Liver (tissue), 9 donors: ENCODE measurements around the gene CNST. TPM values are rescaled to one million over a fixed set of nuclear protein-coding genes. Genes with fewer than 3 reads are reported as not detected.

Source experiments
- DNase-seq: peaks from one replicate; pipeline ENCODE4 v3.0.0-alpha.2; 2017; ENCODE audit warnings: low spot score
- H3K27ac ChIP-seq, 2 donors: one replicate each; pipeline ENCODE4 v1.7.0; 2013; ENCODE audit warnings: inconsistent platforms in 2 of 2, low read length in 2 of 2, control low read depth in 1 of 2, low read depth in 1 of 2, mild to moderate bottlenecking in 1 of 2
- H3K27me3 ChIP-seq, 4 donors: one replicate each; pipeline versions ENCODE4 v1.6.1 to v1.7.0; 2013; ENCODE audit warnings: low read length in 3 of 4, inconsistent platforms in 1 of 4, mild to moderate bottlenecking in 1 of 4, moderate library complexity in 1 of 4; ENCODE audit not compliant: control insufficient read depth in 4 of 4, insufficient read depth in 4 of 4
- H3K36me3 ChIP-seq, 4 donors: one replicate each; pipeline versions ENCODE4 v1.6.1 to v1.7.0; 2013; ENCODE audit warnings: low read length in 3 of 4, mild to moderate bottlenecking in 3 of 4, low read depth in 1 of 4, moderate library complexity in 1 of 4; ENCODE audit not compliant: control insufficient read depth in 4 of 4, insufficient read depth in 3 of 4
- H3K4me1 ChIP-seq, 4 donors: one replicate each; pipeline versions ENCODE4 v1.6.1 to v1.7.0; 2013; ENCODE audit warnings: low read length in 3 of 4, mild to moderate bottlenecking in 3 of 4, moderate library complexity in 1 of 4; ENCODE audit not compliant: control insufficient read depth in 4 of 4, insufficient read depth in 4 of 4
- H3K4me3 ChIP-seq, 3 donors: one replicate each; pipeline versions ENCODE4 v1.6.1 to v1.7.0; 2013; ENCODE audit warnings: low read length in 3 of 3, control low read depth in 1 of 3, low read depth in 1 of 3, mild to moderate bottlenecking in 1 of 3
- H3K9ac ChIP-seq, 2 donors: one replicate each; pipeline ENCODE4 v1.7.0; 2013; ENCODE audit warnings: low read length in 2 of 2, mild to moderate bottlenecking in 2 of 2, moderate library complexity in 2 of 2, control low read depth in 1 of 2, low read depth in 1 of 2
- H3K9me3 ChIP-seq, 4 donors: one replicate each; pipeline versions ENCODE4 v1.6.1 to v1.7.0; 2013; ENCODE audit warnings: low read length in 3 of 4; ENCODE audit not compliant: control insufficient read depth in 4 of 4
- ATF3 ChIP-seq: IDR thresholded peaks from 2 replicates; pipeline ENCODE4 v1.6.1; 2016; ENCODE audit warnings: antibody characterized with exemption
- CTCF ChIP-seq: fragments of 150-350 bp; IDR thresholded peaks from 2 replicates; pipeline ENCODE4 v1.5.1; 2017; ENCODE audit warnings: improper control_type of control experiment, low read depth, low read length; ENCODE audit not compliant: missing input control
- EGR1 ChIP-seq, 2 donors: IDR thresholded peaks; 2 replicates each; pipeline ENCODE4 v1.6.1; 2016 to 2018; ENCODE audit warnings: antibody characterized with exemption in 2 of 2, low read depth in 2 of 2
- FOXA1 ChIP-seq: IDR thresholded peaks from 2 replicates; pipeline ENCODE4 v1.6.1; 2016; ENCODE audit warnings: antibody characterized with exemption
- FOXA2 ChIP-seq: IDR thresholded peaks from 2 replicates; pipeline ENCODE4 v1.6.1; 2016; ENCODE audit warnings: antibody characterized with exemption
- GABPA ChIP-seq, 2 donors: IDR thresholded peaks in 1 of 2; conservative IDR thresholded peaks in 1 of 2; 2 replicates each; pipeline ENCODE4 v1.6.1; 2016; ENCODE audit warnings: antibody characterized with exemption in 2 of 2, mild to moderate bottlenecking in 1 of 2, moderate library complexity in 1 of 2
- HNF4A ChIP-seq, 2 donors: conservative IDR thresholded peaks; 2 replicates each; pipeline ENCODE4 v1.6.1; 2016; ENCODE audit warnings: antibody characterized with exemption in 2 of 2, mild to moderate bottlenecking in 2 of 2
- HNF4G ChIP-seq: IDR thresholded peaks from 2 replicates; pipeline ENCODE4 v1.6.1; 2016; ENCODE audit warnings: antibody characterized with exemption
- JUND ChIP-seq, 2 donors: IDR thresholded peaks; 2 replicates each; pipeline ENCODE4 v1.6.1; 2016; ENCODE audit warnings: antibody characterized with exemption in 2 of 2
- NR2F2 ChIP-seq: IDR thresholded peaks from 2 replicates; pipeline ENCODE4 v1.6.1; 2016; ENCODE audit warnings: antibody characterized with exemption
- RAD21 ChIP-seq, 2 donors: IDR thresholded peaks; 2 replicates each; pipeline ENCODE4 v1.6.1; 2016; ENCODE audit warnings: antibody characterized with exemption in 2 of 2, mild to moderate bottlenecking in 2 of 2
- RXRA ChIP-seq, 2 donors: IDR thresholded peaks; 2 replicates each; pipeline ENCODE4 v1.6.1; 2017 to 2018; ENCODE audit warnings: antibody characterized with exemption in 2 of 2, mild to moderate bottlenecking in 1 of 2
- SP1 ChIP-seq: IDR thresholded peaks from 2 replicates; pipeline ENCODE4 v1.6.1; 2018; ENCODE audit warnings: antibody characterized with exemption, mild to moderate bottlenecking
- YY1 ChIP-seq: IDR thresholded peaks from 2 replicates; pipeline ENCODE4 v1.6.1; 2016; ENCODE audit warnings: antibody characterized with exemption, mild to moderate bottlenecking
- ZBTB33 ChIP-seq: IDR thresholded peaks from 2 replicates; pipeline ENCODE4 v1.6.1; 2016; ENCODE audit warnings: antibody characterized with exemption
- WGBS: extraction: QIAGEN DNeasy Blood & Tissue Kit; methylation state at CpG from one replicate; pipeline ENCODE4 v1.1.7; 2013; 5-methylcytosine and 5-hydroxymethylcytosine counted together
- polyA plus RNA-seq, 2 donors: library from polyadenylated mRNA; stranded (reverse) in 1 of 2; unstranded in 1 of 2; fragments of 200-250 nt in 1 of 2; fragments of >200 nt in 1 of 2; fragmentation: Nextera tagmentation in 1 of 2; extraction: Ambion mirVana in 1 of 2; gene quantifications; one replicate each; pipeline versions ENCODE4 v1.2.1 to v1.2.3, GENCODE V29; 2013 to 2015
- total RNA-seq, 2 donors: library from RNA; depleted of rRNA; stranded (reverse); fragments of >200 nt; gene quantifications; one replicate each; pipeline ENCODE4 v1.2.3, GENCODE V29; 2014
- TF ChIP-seq, protein P1 (sequence below): IDR thresholded peaks from 2 replicates; pipeline ENCODE4 v1.6.1; 2016; ENCODE audit warnings: antibody characterized with exemption, mild to moderate bottlenecking
- TF ChIP-seq, protein P2 (sequence below): IDR thresholded peaks from 2 replicates; pipeline ENCODE4 v1.6.1; 2016; ENCODE audit warnings: antibody characterized with exemption
- donor health status: healthy.
- donor health status: healthy.
- donor health status: healthy.
- donor health status: healthy.
- donor health status: healthy.

The CNST gene
- total and polyA plus RNA-seq, 4 donors, result 6.1 to 36.3 (median 12.1) TPM

- Histone ChIP-seq H3K4me1 (peaks cover 0 to 7% (median 5%) of the 10 kb centered on the region in 4 donors), H3K27me3 (no peaks in the 10 kb centered on the region), H3K9ac (no peak overlapping the region), H3K36me3 (peaks cover 0 to 3% (median 0%) of the 10 kb centered on the region in 4 donors), H3K4me3 (no peak overlapping the region), H3K9me3 (no peaks in the 10 kb centered on the region), H3K27ac (peak overlapping the region; percentile 57 to 60)
- TF ChIP-seq FOXA1, result no peak
- no peak for TF ChIP-seq EGR1 (IDR thresholded peaks at IDR 0.05; ENCODE audit: low read depth in 2 of 2)
- TF ChIP-seq, protein P1, sequence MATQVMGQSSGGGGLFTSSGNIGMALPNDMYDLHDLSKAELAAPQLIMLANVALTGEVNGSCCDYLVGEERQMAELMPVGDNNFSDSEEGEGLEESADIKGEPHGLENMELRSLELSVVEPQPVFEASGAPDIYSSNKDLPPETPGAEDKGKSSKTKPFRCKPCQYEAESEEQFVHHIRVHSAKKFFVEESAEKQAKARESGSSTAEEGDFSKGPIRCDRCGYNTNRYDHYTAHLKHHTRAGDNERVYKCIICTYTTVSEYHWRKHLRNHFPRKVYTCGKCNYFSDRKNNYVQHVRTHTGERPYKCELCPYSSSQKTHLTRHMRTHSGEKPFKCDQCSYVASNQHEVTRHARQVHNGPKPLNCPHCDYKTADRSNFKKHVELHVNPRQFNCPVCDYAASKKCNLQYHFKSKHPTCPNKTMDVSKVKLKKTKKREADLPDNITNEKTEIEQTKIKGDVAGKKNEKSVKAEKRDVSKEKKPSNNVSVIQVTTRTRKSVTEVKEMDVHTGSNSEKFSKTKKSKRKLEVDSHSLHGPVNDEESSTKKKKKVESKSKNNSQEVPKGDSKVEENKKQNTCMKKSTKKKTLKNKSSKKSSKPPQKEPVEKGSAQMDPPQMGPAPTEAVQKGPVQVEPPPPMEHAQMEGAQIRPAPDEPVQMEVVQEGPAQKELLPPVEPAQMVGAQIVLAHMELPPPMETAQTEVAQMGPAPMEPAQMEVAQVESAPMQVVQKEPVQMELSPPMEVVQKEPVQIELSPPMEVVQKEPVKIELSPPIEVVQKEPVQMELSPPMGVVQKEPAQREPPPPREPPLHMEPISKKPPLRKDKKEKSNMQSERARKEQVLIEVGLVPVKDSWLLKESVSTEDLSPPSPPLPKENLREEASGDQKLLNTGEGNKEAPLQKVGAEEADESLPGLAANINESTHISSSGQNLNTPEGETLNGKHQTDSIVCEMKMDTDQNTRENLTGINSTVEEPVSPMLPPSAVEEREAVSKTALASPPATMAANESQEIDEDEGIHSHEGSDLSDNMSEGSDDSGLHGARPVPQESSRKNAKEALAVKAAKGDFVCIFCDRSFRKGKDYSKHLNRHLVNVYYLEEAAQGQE, result no peak
- no peak for TF ChIP-seq CTCF
- no peak for TF ChIP-seq HNF4G
- TF ChIP-seq FOXA2, result no peak
- TF ChIP-seq SP1, result no peak
- no peak for TF ChIP-seq ATF3
- TF ChIP-seq JUND (IDR thresholded peaks at IDR 0.05), result no peak
- no peak for TF ChIP-seq RAD21 (IDR thresholded peaks at IDR 0.05)
- no peak for TF ChIP-seq GABPA (IDR thresholded peaks at IDR 0.05 in 1 of 2, conservative IDR thresholded peaks at IDR 0.05 in 1 of 2)
- TF ChIP-seq, protein P2, sequence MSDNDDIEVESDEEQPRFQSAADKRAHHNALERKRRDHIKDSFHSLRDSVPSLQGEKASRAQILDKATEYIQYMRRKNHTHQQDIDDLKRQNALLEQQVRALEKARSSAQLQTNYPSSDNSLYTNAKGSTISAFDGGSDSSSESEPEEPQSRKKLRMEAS, result no peak
- TF ChIP-seq HNF4A (conservative IDR thresholded peaks at IDR 0.05), result no peak
- TF ChIP-seq RXRA (IDR thresholded peaks at IDR 0.05), result no peak
- DNase-seq, result no peak
- WGBS, result 90% methylated on average over 4 of the region's 4 CpGs
Observed at GRCh38 chr1:246609632-246610031, 43.4 kb downstream of the CNST start.

DNA sequence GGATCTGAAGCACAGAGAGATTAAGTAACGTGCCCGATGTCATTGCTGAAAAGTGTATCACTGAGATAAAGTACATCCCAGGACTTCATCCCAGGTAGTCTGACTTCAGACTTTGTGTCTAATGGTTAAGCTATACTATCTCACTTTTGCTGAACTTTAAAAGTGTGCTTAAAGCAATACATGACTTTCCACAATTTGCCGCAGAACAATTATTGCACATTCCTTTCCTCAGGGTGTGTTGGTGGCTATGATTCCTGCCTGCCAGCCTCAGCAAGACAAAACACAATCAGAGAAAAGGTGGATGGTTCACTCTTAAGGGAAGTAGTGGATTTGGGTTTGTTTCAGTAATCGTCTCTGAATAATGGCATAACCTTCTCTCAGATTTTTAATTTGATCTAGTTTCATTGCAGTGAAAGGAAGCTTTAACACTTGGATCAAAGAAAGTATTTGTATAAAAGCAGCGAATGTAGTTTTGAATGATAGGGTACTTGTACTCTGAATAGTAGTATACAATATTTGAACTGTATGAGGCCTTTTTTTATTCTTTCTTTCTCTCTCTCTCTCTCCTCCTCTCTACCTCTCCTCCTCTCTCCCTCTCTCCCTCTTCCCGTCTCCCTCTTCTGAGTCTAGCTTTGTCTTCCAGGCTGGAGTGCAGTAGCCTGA, 47.0 kb downstream of the CNST start:
- Histone ChIP-seq H3K4me1 (peaks cover 0 to 7% (median 5%) of the 10 kb centered on the region in 4 donors), H3K27ac (no peak overlapping the region), H3K9me3 (no peaks in the 10 kb centered on the region), H3K36me3 (peaks cover 0 to 2% (median 0%) of the 10 kb centered on the region in 4 donors), H3K27me3 (no peaks in the 10 kb centered on the region), H3K9ac (no peak overlapping the region), H3K4me3 (no peak overlapping the region)
- no peak for DNase-seq
- 92% methylated on average over 6 of the region's 6 CpGs for WGBS
- TF ChIP-seq GABPA (IDR thresholded peaks at IDR 0.05 in 1 of 2, conservative IDR thresholded peaks at IDR 0.05 in 1 of 2), result no peak
- no peak for TF ChIP-seq ZBTB33
- no peak for TF ChIP-seq HNF4A (conservative IDR thresholded peaks at IDR 0.05)
- no peak for TF ChIP-seq ATF3
- no peak for TF ChIP-seq JUND (IDR thresholded peaks at IDR 0.05)
- no peak for TF ChIP-seq YY1
- no peak for TF ChIP-seq RAD21 (IDR thresholded peaks at IDR 0.05)
- TF ChIP-seq NR2F2, result no peak
- no peak for TF ChIP-seq CTCF
- TF ChIP-seq RXRA (IDR thresholded peaks at IDR 0.05), result no peak
- no peak for TF ChIP-seq FOXA1
- TF ChIP-seq SP1, result no peak
